Globus pallidus (tissue), 1 donor: ENCODE data around the gene FRK.
"Not testable (repeated sequence)": the region's sequence is repeated elsewhere in the genome, so short reads cannot be mapped to it uniquely, and the experiment has no call there.

Experiments
- DNase-seq: peaks from one replicate; pipeline ENCODE4 v3.0.0-alpha.2; 2015; ENCODE audit warnings: low spot score

The FRK gene

GRCh38 chr6:115944829-115945228 lies 115.9 kb downstream of the FRK start:
- not testable (repeated sequence) for DNase-seq

- DNase-seq, result not testable (repeated sequence)
Observed at GRCh38 chr6:115937502-115937901, 123.2 kb downstream of the FRK start.

- no peak for DNase-seq
Observed at GRCh38 chr6:115935361-115935760, 125.3 kb downstream of the FRK start.

- no peak for DNase-seq
Observed at GRCh38 chr6:115934829-115935228, 125.9 kb downstream of the FRK start.

- no peak for DNase-seq
Observed at GRCh38 chr6:115934145-115934544, 126.5 kb downstream of the FRK start.

- no peak for DNase-seq
Observed at GRCh38 chr6:115932481-115932880, 128.2 kb downstream of the FRK start.

- DNase-seq, result not testable (repeated sequence)
Observed at GRCh38 chr6:115928000-115928399, 132.7 kb downstream of the FRK start.

GRCh38 chr6:115922971-115923370 lies 137.7 kb downstream of the FRK start:
- DNase-seq, result no peak

- DNase-seq, result no peak
Observed at GRCh38 chr6:115914098-115914497, 146.6 kb downstream of the FRK start.

- DNase-seq, result no peak
Observed at GRCh38 chr6:115909923-115910546, 150.7 kb downstream of the FRK start.

- no peak for DNase-seq
Observed at GRCh38 chr6:115908906-115909559, 151.7 kb downstream of the FRK start.

GRCh38 chr6:115905471-115905870 lies 155.2 kb downstream of the FRK start:
- no peak for DNase-seq

GRCh38 chr6:115902436-115902835 lies 158.3 kb downstream of the FRK start:
- DNase-seq, result no peak

GRCh38 chr6:115901896-115902295 lies 158.8 kb downstream of the FRK start:
- peak; percentile 55 for DNase-seq

GRCh38 chr6:115899730-115900282 lies 160.9 kb downstream of the FRK start:
- DNase-seq, result no peak

- no peak for DNase-seq
Observed at GRCh38 chr6:115898246-115898645, 162.4 kb downstream of the FRK start.

GRCh38 chr6:115896538-115897129 lies 164.1 kb downstream of the FRK start:
- DNase-seq, result peak; percentile 58

GRCh38 chr6:115894426-115894992 lies 166.2 kb downstream of the FRK start:
- no peak for DNase-seq

GRCh38 chr6:115891750-115892149 lies 168.9 kb downstream of the FRK start:
- DNase-seq, result no peak

- DNase-seq, result no peak
Observed at GRCh38 chr6:115891111-115891669, 169.5 kb downstream of the FRK start.

GRCh38 chr6:115890238-115890637 lies 170.5 kb downstream of the FRK start:
- DNase-seq, result no peak

GRCh38 chr6:115888687-115889470 lies 171.8 kb downstream of the FRK start:
- DNase-seq, result not testable (repeated sequence)
